GM12872 (cell line): ENCODE results near the gene DNAI4.

ENCODE experiments used
- CTCF ChIP-seq: IDR thresholded peaks from 3 replicates; pipeline ENCODE4 v1.5.1; 2011; ENCODE audit warnings: low read depth, mild to moderate bottlenecking, low read length, moderate library complexity; ENCODE audit not compliant: insufficient read depth

DNAI4 gene

DNA sequence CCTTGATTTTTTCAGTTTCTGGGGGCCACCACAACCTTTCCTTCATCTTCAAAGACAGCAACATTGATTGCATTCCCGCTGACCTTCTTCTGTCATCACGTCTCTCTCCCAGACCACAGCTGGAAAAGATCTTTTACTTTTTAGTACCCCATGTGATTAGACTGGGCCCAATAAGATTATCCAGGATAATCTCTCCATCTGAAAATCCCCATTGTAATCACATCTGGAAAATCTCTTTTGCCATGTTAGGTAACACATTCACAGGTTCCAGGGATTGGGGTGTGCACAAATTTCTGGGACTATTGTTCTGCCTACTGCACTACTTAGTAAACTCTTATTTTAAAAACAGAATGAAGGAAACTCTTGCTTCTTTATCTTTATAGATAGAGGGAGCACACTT lies 76.5 kb downstream of the DNAI4 start:
- no peak for TF ChIP-seq CTCF

DNA sequence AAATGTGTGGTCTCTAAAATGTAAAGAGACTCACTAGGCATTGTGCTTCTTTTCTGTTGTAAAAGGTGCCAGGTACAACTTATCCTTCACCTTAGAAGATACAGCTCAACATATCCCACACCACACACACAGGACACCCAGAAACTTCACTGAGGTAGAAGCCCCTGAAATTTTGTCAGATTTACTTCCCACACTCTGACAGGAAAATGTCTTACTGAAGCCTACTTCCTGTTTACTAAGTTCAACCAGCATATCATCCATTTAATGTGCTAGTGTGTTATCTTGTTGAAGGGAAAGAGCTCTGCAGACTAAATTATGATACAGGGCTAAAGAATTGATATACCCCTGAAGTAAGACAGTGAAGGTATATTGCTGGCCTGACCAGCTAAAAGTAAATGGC lies 83.7 kb downstream of the DNAI4 start:
- no peak for TF ChIP-seq CTCF

DNA sequence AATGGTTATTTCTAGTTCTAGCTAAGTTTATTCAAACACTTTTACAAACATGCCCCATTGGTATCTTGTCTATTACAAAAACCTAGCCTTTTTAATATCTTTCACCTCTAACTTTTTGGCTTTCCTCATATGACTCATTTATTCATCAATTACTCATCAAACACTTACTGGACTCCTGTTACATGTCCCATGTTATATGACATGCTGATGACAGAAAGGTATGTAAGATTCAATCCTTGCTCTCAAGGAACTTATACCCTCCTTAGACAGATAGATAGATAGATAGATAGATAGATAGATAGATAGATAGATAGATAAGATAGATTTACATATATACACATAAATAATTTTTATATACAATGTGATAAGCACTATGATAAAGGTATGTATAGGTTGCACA lies 89.7 kb downstream of the DNAI4 start:
- no peak for TF ChIP-seq CTCF

- no peak for TF ChIP-seq CTCF
Measured at GRCh38 chr1:66833112-66833511, 91.5 kb downstream of the DNAI4 start.

GRCh38 chr1:66831529-66832239 lies 93.0 kb downstream of the DNAI4 start:
- TF ChIP-seq CTCF, result no peak

- TF ChIP-seq CTCF, result no peak
Measured at GRCh38 chr1:66824771-66825170, 99.9 kb downstream of the DNAI4 start.

DNA sequence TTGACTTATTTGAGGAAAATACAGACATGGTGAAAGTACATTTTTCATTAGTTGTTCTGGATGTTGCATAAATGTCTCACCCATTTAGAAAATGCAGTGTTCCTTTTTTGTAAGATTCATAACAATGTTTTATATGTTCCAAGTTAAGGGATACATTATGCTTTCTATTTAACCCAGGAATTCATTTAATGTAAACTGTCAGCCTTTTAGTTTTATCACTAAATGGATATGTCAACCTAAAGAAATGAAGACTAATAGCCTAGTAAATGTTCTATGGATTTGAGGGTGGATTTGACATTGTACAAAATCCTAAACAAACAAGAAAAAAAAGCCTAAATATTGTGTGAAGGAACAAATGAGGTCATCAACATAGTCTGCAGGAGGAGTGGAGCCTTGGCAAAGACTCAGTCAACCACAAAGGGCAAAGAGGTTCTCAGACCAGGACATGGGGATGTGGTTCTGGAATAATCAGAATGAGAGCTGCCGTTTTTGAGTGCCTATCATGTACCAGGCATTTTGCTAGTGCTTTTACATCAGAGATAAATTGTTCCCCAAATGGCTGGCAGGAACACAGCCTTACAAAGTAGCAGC lies 114.8 kb downstream of the DNAI4 start:
- TF ChIP-seq CTCF, result no peak
